GM19452 (cell line): ENCODE data around the gene MFAP4.

Source experiments
- ATAC-seq: cut with Tn5 transposase; IDR thresholded peaks from one replicate; pipeline ENCODE4 v1.9.1; 2021; ENCODE audit not compliant: unreplicated experiment

MFAP4 gene

GRCh38 chr17:19372011-19372370, 15.0 kb downstream of the MFAP4 start:
- ATAC-seq = no peak

- no peak for ATAC-seq
Measured at GRCh38 chr17:19371259-19372010, 15.6 kb downstream of the MFAP4 start.

GRCh38 chr17:19370493-19370960, 16.5 kb downstream of the MFAP4 start:
- ATAC-seq = peak; percentile 78

- ATAC-seq = no peak
Measured at GRCh38 chr17:19369846-19370492, 17.0 kb downstream of the MFAP4 start.

- no peak for ATAC-seq
Measured at GRCh38 chr17:19369107-19369778, 17.7 kb downstream of the MFAP4 start.

- ATAC-seq = no peak
Measured at GRCh38 chr17:19368229-19368628, 18.8 kb downstream of the MFAP4 start.

- ATAC-seq = no peak
Measured at GRCh38 chr17:19366637-19366972, 20.4 kb downstream of the MFAP4 start.

GRCh38 chr17:19365833-19366636, 21.0 kb downstream of the MFAP4 start:
- no peak for ATAC-seq

GRCh38 chr17:19365499-19365817, 21.5 kb downstream of the MFAP4 start:
- ATAC-seq = no peak

- ATAC-seq = no peak
Measured at GRCh38 chr17:19364699-19365498, 22.1 kb downstream of the MFAP4 start.

GRCh38 chr17:19363460-19364035, 23.4 kb downstream of the MFAP4 start:
- ATAC-seq = no peak

- ATAC-seq = no peak
Measured at GRCh38 chr17:19363114-19363438, 23.9 kb downstream of the MFAP4 start.

GRCh38 chr17:19362277-19363113, 24.5 kb downstream of the MFAP4 start, which contains the start of gene B9D1:
Gene B9D1, minus strand, starts transcription at chr17:19362723. Its CDS starts 154 bp downstream, at chr17:19362569.
- peak; percentile 83 for ATAC-seq

GRCh38 chr17:19361944-19362276, 25.1 kb downstream of the MFAP4 start:
- ATAC-seq = no peak

- no peak for ATAC-seq
Measured at GRCh38 chr17:19361326-19361725, 25.7 kb downstream of the MFAP4 start.

- ATAC-seq = no peak
Measured at GRCh38 chr17:19360772-19361171, 26.2 kb downstream of the MFAP4 start.

GRCh38 chr17:19359856-19360255, 27.1 kb downstream of the MFAP4 start:
- ATAC-seq = no peak

GRCh38 chr17:19359151-19359550, 27.8 kb downstream of the MFAP4 start:
- no peak for ATAC-seq

- no peak for ATAC-seq
Measured at GRCh38 chr17:19357761-19358160, 29.2 kb downstream of the MFAP4 start.

- ATAC-seq = no peak
Measured at GRCh38 chr17:19357351-19357750, 29.6 kb downstream of the MFAP4 start.
